HUES64 (cell line): Measurements from ENCODE around the gene CDKAL1.

Source experiments
- H3K27ac ChIP-seq: 2 replicates; pipeline ENCODE4 v1.7.0; 2013; ENCODE audit warnings: low read depth, low read length, inconsistent platforms
- H3K27me3 ChIP-seq: 2 replicates; pipeline ENCODE4 v1.6.1; 2013; ENCODE audit warnings: mild to moderate bottlenecking, low read length; ENCODE audit not compliant: insufficient read depth
- H3K36me3 ChIP-seq: 2 replicates; pipeline ENCODE4 v1.6.1; 2013; ENCODE audit warnings: mild to moderate bottlenecking, low read length; ENCODE audit not compliant: insufficient read depth
- H3K4me1 ChIP-seq: 2 replicates; pipeline ENCODE4 v1.6.1; 2013; ENCODE audit warnings: mild to moderate bottlenecking, low read length, moderate library complexity; ENCODE audit not compliant: insufficient read depth
- H3K4me3 ChIP-seq: 2 replicates; pipeline ENCODE4 v1.5.1; 2013; ENCODE audit warnings: mild to moderate bottlenecking, low read length, moderate library complexity
- H3K9ac ChIP-seq: 2 replicates; pipeline ENCODE4 v1.6.1; 2013; ENCODE audit warnings: mild to moderate bottlenecking, low read depth, low read length
- H3K9me3 ChIP-seq: 2 replicates; pipeline ENCODE4 v1.6.1; 2013; ENCODE audit warnings: low read depth, low read length; ENCODE audit not compliant: insufficient read depth
- WGBS: fragments of 150-250, 120-280 bp; methylation state at CpG from one replicate; pipeline ENCODE4 v1.1.7; 2013; ENCODE audit warnings: missing lambda C conversion rate; 5-methylcytosine and 5-hydroxymethylcytosine counted together

Gene CDKAL1

GRCh38 chr6:20696676-20697075, 162.4 kb downstream of the CDKAL1 start:
- H3K27me3 ChIP-seq, result no peaks in the 10 kb centered on the region
- H3K36me3 ChIP-seq, result no peaks in the 10 kb centered on the region
- WGBS, result 100% methylated on average over 3 of the region's 3 CpGs
- H3K9ac ChIP-seq, result no peak overlapping the region
- no peaks in the 10 kb centered on the region for H3K9me3 ChIP-seq
- H3K4me1 ChIP-seq, result peaks cover 39% of the 10 kb centered on the region
- no peak overlapping the region for H3K27ac ChIP-seq
- H3K4me3 ChIP-seq, result no peak overlapping the region

DNA sequence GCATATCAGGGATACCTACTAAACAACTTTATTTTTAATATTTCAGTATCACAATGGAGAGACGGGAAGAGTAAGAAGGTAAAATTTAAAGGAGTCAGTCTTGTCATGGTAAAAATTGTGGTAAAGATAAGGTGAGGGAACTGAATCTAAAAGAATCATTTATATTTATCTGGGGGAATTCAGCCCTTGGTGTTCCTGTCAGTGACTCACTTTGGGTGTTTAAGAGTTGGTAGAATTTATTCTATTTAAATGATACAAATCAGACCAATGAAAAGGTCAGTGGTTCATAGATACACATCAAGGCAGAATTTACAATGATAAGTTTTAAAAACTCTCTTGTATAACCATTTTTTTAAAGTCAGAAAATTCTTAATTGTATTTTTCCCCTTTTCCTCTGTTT, 164.4 kb downstream of the CDKAL1 start:
- no peak overlapping the region for H3K9ac ChIP-seq
- 78% methylated on average over 1 of the region's 1 CpG for WGBS

DNA sequence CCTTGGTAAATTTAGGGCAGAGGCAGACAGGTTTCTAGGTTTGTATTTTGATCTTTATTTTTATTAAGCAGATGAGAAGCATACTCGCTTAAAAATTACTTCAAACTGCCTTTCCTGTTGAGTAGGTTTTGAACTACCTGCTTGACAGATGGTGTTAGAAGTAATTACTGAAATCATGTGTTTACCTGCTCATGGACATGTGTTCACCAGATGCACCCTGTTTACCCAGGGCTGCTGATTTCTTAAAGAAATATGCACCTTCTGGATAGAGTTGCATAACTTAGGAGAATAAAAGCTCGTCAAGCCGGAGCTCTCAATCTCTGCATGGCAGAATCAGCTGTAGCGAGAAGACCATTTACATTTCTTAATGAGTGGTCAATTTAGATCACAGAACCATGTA, 165.1 kb downstream of the CDKAL1 start:
- H3K9ac ChIP-seq, result no peak overlapping the region
- H3K9me3 ChIP-seq, result no peaks in the 10 kb centered on the region
- H3K36me3 ChIP-seq, result no peaks in the 10 kb centered on the region
- no peak overlapping the region for H3K4me3 ChIP-seq
- WGBS, result 97% methylated on average over 4 of the region's 4 CpGs
- H3K4me1 ChIP-seq, result peaks cover 55% of the 10 kb centered on the region
- H3K27me3 ChIP-seq, result no peaks in the 10 kb centered on the region
- no peak overlapping the region for H3K27ac ChIP-seq

More for the DNA sequence above, 164.4 kb downstream of the CDKAL1 start:
- Histone ChIP-seq H3K27me3 (no peaks in the 10 kb centered on the region), H3K27ac (no peak overlapping the region), H3K4me3 (no peak overlapping the region), H3K36me3 (no peaks in the 10 kb centered on the region), H3K9me3 (no peaks in the 10 kb centered on the region), H3K4me1 (peaks cover 48% of the 10 kb centered on the region)

DNA sequence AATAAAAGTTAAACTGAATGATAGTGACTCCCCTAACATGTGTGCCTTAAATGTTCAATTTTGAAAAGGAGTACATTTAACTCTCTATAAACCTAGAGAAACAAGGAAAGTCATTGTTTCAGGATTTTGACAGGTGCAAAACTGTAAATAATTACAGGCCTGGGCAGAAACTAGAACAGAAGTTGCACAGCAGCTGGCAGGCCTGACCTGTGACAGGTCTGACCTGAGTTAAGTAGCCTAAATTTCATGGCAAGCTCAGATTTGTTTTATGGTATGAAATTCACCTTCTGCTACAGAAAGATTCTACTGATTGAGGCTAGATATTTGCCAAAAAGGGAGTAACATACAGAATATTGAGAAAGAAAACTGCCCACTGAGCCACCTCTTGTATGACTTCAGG, 166.1 kb downstream of the CDKAL1 start:
- Histone ChIP-seq H3K4me3 (no peak overlapping the region), H3K27me3 (no peaks in the 10 kb centered on the region), H3K4me1 (peaks cover 60% of the 10 kb centered on the region), H3K36me3 (no peaks in the 10 kb centered on the region), H3K9me3 (no peaks in the 10 kb centered on the region), H3K9ac (no peak overlapping the region), H3K27ac (no peak overlapping the region)

DNA sequence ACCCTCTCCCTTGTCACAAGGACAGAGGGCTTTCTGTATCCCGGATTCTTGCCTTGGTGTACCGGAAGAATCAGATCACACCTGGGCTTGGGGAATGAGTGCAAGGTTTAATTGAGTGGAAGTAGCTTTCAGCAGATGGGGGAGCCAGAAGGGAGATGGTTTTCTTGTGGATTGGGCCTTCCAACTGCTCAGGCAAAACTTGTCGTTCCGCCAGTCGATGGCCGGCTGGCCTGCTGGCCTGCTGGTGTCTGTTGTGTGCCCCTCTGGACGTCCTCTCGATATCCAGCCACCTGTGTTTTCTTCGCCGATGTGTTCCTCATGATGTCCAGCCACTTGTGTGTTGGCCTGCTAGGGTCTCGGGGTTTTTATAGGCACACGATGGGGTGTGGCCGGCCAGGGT, 168.1 kb downstream of the CDKAL1 start:
- Histone ChIP-seq H3K27me3 (no peaks in the 10 kb centered on the region), H3K4me1 (peaks cover 48% of the 10 kb centered on the region), H3K9me3 (no peaks in the 10 kb centered on the region), H3K9ac (no peak overlapping the region), H3K36me3 (no peaks in the 10 kb centered on the region), H3K4me3 (no peak overlapping the region), H3K27ac (no peak overlapping the region)
- WGBS, result 96% methylated on average over 13 of the region's 13 CpGs

DNA sequence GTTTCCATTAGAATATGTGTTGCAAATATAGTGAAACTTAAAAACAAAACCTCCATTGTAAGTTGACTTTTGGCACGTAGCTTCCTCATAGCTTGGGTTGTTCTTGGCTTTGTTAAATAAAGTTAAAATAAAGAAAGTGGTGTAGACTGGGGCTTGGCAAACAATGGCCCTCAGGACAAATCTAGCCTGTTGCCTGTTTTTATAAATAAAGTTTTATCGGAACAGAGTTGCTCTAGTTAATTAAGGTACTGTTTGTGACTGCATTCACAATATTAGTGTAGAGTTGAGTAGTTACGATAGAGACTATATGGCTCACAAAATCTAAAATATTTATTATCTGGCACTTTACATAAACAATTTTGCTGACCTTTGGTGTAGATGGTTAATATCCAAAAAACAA, 168.8 kb downstream of the CDKAL1 start:
- Histone ChIP-seq H3K36me3 (no peaks in the 10 kb centered on the region), H3K4me1 (peaks cover 46% of the 10 kb centered on the region), H3K27me3 (no peaks in the 10 kb centered on the region), H3K9ac (no peak overlapping the region), H3K27ac (no peak overlapping the region), H3K9me3 (no peaks in the 10 kb centered on the region), H3K4me3 (no peak overlapping the region)
- 96% methylated on average over 3 of the region's 3 CpGs for WGBS

GRCh38 chr6:20704325-20705025, 170.2 kb downstream of the CDKAL1 start:
- Histone ChIP-seq H3K4me1 (peaks cover 42% of the 10 kb centered on the region), H3K27me3 (no peaks in the 10 kb centered on the region), H3K9me3 (no peaks in the 10 kb centered on the region), H3K4me3 (no peak overlapping the region), H3K36me3 (no peaks in the 10 kb centered on the region), H3K27ac (no peak overlapping the region), H3K9ac (no peak overlapping the region)
- 97% methylated on average over 2 of the region's 2 CpGs for WGBS

GRCh38 chr6:20705741-20706140, 171.5 kb downstream of the CDKAL1 start:
- Histone ChIP-seq H3K27ac (no peak overlapping the region), H3K4me3 (no peak overlapping the region), H3K9ac (no peak overlapping the region), H3K4me1 (peaks cover 38% of the 10 kb centered on the region), H3K9me3 (no peaks in the 10 kb centered on the region), H3K36me3 (no peaks in the 10 kb centered on the region), H3K27me3 (no peaks in the 10 kb centered on the region)
- 94% methylated on average over 5 of the region's 5 CpGs for WGBS

DNA sequence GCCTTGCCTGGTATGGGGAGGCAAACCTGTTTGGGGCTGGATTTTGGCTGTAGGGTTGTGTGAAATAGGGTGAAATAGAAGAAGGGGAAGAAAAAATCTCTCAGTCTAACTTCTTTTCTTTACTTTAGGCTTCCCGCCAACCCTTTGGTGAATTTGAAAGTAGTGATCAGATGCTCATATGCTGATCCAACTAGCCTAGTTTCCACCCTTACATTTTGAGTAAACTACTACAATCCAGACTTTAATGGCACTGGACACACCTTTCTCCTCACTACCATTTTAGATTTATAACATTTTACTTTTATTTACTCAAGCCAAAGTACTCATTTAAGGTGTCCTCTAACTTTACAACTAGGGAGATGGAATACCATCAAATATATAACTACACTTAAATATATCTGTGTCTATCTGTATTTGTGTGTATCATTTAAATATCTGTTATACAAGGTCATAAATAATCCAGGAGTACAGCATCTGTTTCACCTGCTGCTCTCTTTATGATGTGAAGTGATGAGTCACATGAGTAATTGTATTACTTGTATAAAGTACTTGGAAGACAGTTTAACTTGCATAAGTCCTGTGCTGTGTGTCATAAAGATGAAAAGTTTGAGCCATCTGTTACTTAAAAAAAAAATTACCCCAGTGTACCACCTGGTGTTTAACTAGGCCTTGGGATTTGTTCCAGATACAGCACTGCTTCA, 172.1 kb downstream of the CDKAL1 start:
- no peak overlapping the region for H3K27ac ChIP-seq
- WGBS, result 88% methylated on average over 1 of the region's 1 CpG
- no peak overlapping the region for H3K9ac ChIP-seq
- no peaks in the 10 kb centered on the region for H3K27me3 ChIP-seq
- H3K36me3 ChIP-seq, result no peaks in the 10 kb centered on the region
- no peak overlapping the region for H3K4me3 ChIP-seq
- no peaks in the 10 kb centered on the region for H3K9me3 ChIP-seq
- H3K4me1 ChIP-seq, result peaks cover 39% of the 10 kb centered on the region

- Histone ChIP-seq H3K27me3 (no peaks in the 10 kb centered on the region), H3K4me1 (peaks cover 45% of the 10 kb centered on the region), H3K27ac (no peak overlapping the region), H3K9me3 (no peaks in the 10 kb centered on the region), H3K36me3 (no peaks in the 10 kb centered on the region), H3K9ac (no peak overlapping the region), H3K4me3 (no peak overlapping the region)
- 82% methylated on average over 2 of the region's 2 CpGs for WGBS
Measured at GRCh38 chr6:20706939-20707485, 172.8 kb downstream of the CDKAL1 start.

GRCh38 chr6:20707870-20708269, 173.6 kb downstream of the CDKAL1 start:
- H3K4me3 ChIP-seq, result no peak overlapping the region
- no peaks in the 10 kb centered on the region for H3K36me3 ChIP-seq
- no peak overlapping the region for H3K27ac ChIP-seq
- no peaks in the 10 kb centered on the region for H3K9me3 ChIP-seq
- H3K9ac ChIP-seq, result no peak overlapping the region
- H3K4me1 ChIP-seq, result peaks cover 42% of the 10 kb centered on the region
- no peaks in the 10 kb centered on the region for H3K27me3 ChIP-seq
- 70% methylated on average over 1 of the region's 2 CpGs for WGBS
